Measurements from ENCODE around the gene SYTL2. TPM values are rescaled to one million over a fixed set of nuclear protein-coding genes. Genes with fewer than 3 reads are reported as not detected.

SYTL2 gene
- polyA plus RNA-seq, 1 donor from 2014 or later: 2.3 TPM

GRCh38 chr11:85806876-85807275 lies 4.1 kb downstream of the SYTL2 start:
- Histone ChIP-seq H3K9me3 (ENCODE audit: low read length) (no peaks in the 10 kb centered on the region), H2AFZ (ENCODE audit: low read depth, low read length) (no peak overlapping the region), H3K9ac (ENCODE audit: low read length) (no peak overlapping the region), H3K27ac (ENCODE audit: low read length) (no peak overlapping the region), H4K20me1 (ENCODE audit: insufficient read depth) (no peaks in the 10 kb centered on the region), H3K9me2 (ENCODE audit: insufficient read depth, low read length) (no peaks in the 10 kb centered on the region), H3K79me2 (replicated peaks; ENCODE audit: insufficient read depth, low read length) (no peaks in the 10 kb centered on the region), H3F3A (ENCODE audit: insufficient read depth, low read length, poor library complexity, severe bottlenecking) (no peaks in the 10 kb centered on the region), H3K27me3 (ENCODE audit: insufficient read depth, low read depth, low read length) (peaks cover 21% of the 10 kb centered on the region), H3K4me3 (ENCODE audit: low read length) (no peak overlapping the region), H3K4me2 (ENCODE audit: low read length) (no peak overlapping the region), H3K36me3 (ENCODE audit: insufficient read depth, low read length) (no peaks in the 10 kb centered on the region)
- TF ChIP-seq SMC3 (conservative IDR thresholded peaks at IDR 0.05; ENCODE audit: poor library complexity) (no peak), CTCF (IDR thresholded peaks at IDR 0.05; ENCODE audit: poor library complexity, severe bottlenecking) (no peak), REST (IDR thresholded peaks at IDR 0.05; ENCODE audit: borderline replicate concordance) (no peak), EZH2 (IDR thresholded peaks at IDR 0.05; ENCODE audit: borderline replicate concordance, insufficient read depth, low read length, poor library complexity, severe bottlenecking) (no peak), EP300 (conservative IDR thresholded peaks at IDR 0.05; ENCODE audit: poor library complexity, severe bottlenecking) (no peak), POLR2AphosphoS5 (IDR thresholded peaks at IDR 0.05) (no peak), MXI1 (conservative IDR thresholded peaks at IDR 0.05; ENCODE audit: poor library complexity, severe bottlenecking) (no peak), RAD21 (conservative IDR thresholded peaks at IDR 0.05) (no peak), TAF1 (IDR thresholded peaks at IDR 0.05; ENCODE audit: low read depth) (no peak)

- Histone ChIP-seq H3K79me2 (replicated peaks; ENCODE audit: insufficient read depth, low read length) (no peaks in the 10 kb centered on the region), H3F3A (ENCODE audit: insufficient read depth, low read length, poor library complexity, severe bottlenecking) (no peaks in the 10 kb centered on the region), H3K36me3 (ENCODE audit: insufficient read depth, low read length) (no peaks in the 10 kb centered on the region), H3K27ac (ENCODE audit: low read length) (no peak overlapping the region), H3K9ac (ENCODE audit: low read length) (no peak overlapping the region), H3K4me2 (ENCODE audit: low read length) (no peak overlapping the region), H4K20me1 (ENCODE audit: insufficient read depth) (no peaks in the 10 kb centered on the region), H2AFZ (ENCODE audit: low read depth, low read length) (no peak overlapping the region), H3K4me3 (ENCODE audit: low read length) (no peak overlapping the region), H3K9me2 (ENCODE audit: insufficient read depth, low read length) (no peaks in the 10 kb centered on the region), H3K9me3 (ENCODE audit: low read length) (no peaks in the 10 kb centered on the region), H3K27me3 (ENCODE audit: insufficient read depth, low read depth, low read length) (peaks cover 12% of the 10 kb centered on the region)
- TF ChIP-seq EZH2 (IDR thresholded peaks at IDR 0.05; ENCODE audit: borderline replicate concordance, insufficient read depth, low read length, poor library complexity, severe bottlenecking) (no peak), EP300 (conservative IDR thresholded peaks at IDR 0.05; ENCODE audit: poor library complexity, severe bottlenecking) (no peak), TAF1 (IDR thresholded peaks at IDR 0.05; ENCODE audit: low read depth) (no peak), CTCF (IDR thresholded peaks at IDR 0.05; ENCODE audit: poor library complexity, severe bottlenecking) (no peak), SMC3 (conservative IDR thresholded peaks at IDR 0.05; ENCODE audit: poor library complexity) (no peak), RAD21 (conservative IDR thresholded peaks at IDR 0.05) (no peak), POLR2AphosphoS5 (IDR thresholded peaks at IDR 0.05) (no peak), MXI1 (conservative IDR thresholded peaks at IDR 0.05; ENCODE audit: poor library complexity, severe bottlenecking) (no peak), REST (IDR thresholded peaks at IDR 0.05; ENCODE audit: borderline replicate concordance) (no peak)
Measured at GRCh38 chr11:85806016-85806415, 4.9 kb downstream of the SYTL2 start.

Data from neural cell (in vitro differentiated cells).